ENCODE data around the gene C10orf90.

DNA sequence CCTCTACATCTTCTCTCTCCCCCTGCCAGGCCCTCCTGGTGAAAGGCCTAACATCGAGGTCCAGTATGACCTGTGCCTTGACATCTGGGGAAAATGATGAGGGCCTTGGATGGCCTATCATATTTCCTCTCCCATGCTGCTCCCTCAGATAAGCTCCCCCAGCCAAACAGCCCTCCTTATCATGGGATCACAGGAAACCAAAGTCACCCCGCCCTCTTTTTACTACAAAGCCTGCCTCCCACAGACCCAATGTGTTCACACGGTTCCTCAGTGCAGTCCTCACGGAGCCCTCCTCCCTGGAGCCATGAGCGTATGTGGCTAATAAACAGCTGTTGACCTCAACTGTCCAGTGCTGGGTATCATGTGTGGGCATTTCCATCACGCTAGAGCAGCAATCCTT is 32.0 kb downstream of the C10orf90 start:
- TF ChIP-seq, protein P1, sequence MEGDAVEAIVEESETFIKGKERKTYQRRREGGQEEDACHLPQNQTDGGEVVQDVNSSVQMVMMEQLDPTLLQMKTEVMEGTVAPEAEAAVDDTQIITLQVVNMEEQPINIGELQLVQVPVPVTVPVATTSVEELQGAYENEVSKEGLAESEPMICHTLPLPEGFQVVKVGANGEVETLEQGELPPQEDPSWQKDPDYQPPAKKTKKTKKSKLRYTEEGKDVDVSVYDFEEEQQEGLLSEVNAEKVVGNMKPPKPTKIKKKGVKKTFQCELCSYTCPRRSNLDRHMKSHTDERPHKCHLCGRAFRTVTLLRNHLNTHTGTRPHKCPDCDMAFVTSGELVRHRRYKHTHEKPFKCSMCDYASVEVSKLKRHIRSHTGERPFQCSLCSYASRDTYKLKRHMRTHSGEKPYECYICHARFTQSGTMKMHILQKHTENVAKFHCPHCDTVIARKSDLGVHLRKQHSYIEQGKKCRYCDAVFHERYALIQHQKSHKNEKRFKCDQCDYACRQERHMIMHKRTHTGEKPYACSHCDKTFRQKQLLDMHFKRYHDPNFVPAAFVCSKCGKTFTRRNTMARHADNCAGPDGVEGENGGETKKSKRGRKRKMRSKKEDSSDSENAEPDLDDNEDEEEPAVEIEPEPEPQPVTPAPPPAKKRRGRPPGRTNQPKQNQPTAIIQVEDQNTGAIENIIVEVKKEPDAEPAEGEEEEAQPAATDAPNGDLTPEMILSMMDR (IDR thresholded peaks at IDR 0.05): no peak
- no peak for TF ChIP-seq EZH2 (IDR thresholded peaks at IDR 0.05)
- no peak for TF ChIP-seq EZH2phosphoT487 (IDR thresholded peaks at IDR 0.05)

Data from neural progenitor cell (in vitro differentiated cells).